NCI-H1436 treated with DMSO at 0.1 percent for 48 hours (cell line): ENCODE data around the gene DNAJC1.

ENCODE experiments used
- DNase-seq: peaks from one replicate; lab custom pipeline; 2025; lab: John Stamatoyannopoulos, UW

The DNAJC1 gene

GRCh38 chr10:22010539-22010938 is 7.0 kb upstream of the DNAJC1 start:
- DNase-seq = no peak

- DNase-seq = no peak
Measured at GRCh38 chr10:22006379-22006884, 2.9 kb upstream of the DNAJC1 start.

- DNase-seq = no peak
Measured at GRCh38 chr10:22005763-22006162, 2.2 kb upstream of the DNAJC1 start.

GRCh38 chr10:22003964-22004281 is 393 bp upstream of the DNAJC1 start:
- DNase-seq = no peak

- DNase-seq = no peak
Measured at GRCh38 chr10:22002591-22003176, 846 bp downstream of the DNAJC1 start.

GRCh38 chr10:21995557-21995956 is 8.0 kb downstream of the DNAJC1 start:
- no peak for DNase-seq

- DNase-seq = no peak
Measured at GRCh38 chr10:21993360-21994001, 10.0 kb downstream of the DNAJC1 start.

GRCh38 chr10:21991785-21992184 is 11.7 kb downstream of the DNAJC1 start:
- no peak for DNase-seq

- DNase-seq = no peak
Measured at GRCh38 chr10:21990449-21990848, 13.1 kb downstream of the DNAJC1 start.

- peak; percentile 29 for DNase-seq
Measured at GRCh38 chr10:21989453-21990154, 13.9 kb downstream of the DNAJC1 start.

GRCh38 chr10:21985541-21985940 is 18.0 kb downstream of the DNAJC1 start:
- no peak for DNase-seq

- no peak for DNase-seq
Measured at GRCh38 chr10:21981118-21981517, 22.4 kb downstream of the DNAJC1 start.

- DNase-seq = no peak
Measured at GRCh38 chr10:21980691-21981090, 22.8 kb downstream of the DNAJC1 start.

GRCh38 chr10:21978191-21978862 is 25.2 kb downstream of the DNAJC1 start:
- no peak for DNase-seq

GRCh38 chr10:21976739-21977138 is 26.8 kb downstream of the DNAJC1 start:
- DNase-seq = no peak

- DNase-seq = no peak
Measured at GRCh38 chr10:21976280-21976679, 27.2 kb downstream of the DNAJC1 start.

- peak; percentile 96 for DNase-seq
Measured at GRCh38 chr10:21975378-21975990, 28.0 kb downstream of the DNAJC1 start.

- no peak for DNase-seq
Measured at GRCh38 chr10:21972584-21972983, 30.9 kb downstream of the DNAJC1 start.

- DNase-seq = no peak
Measured at GRCh38 chr10:21969326-21970287, 33.9 kb downstream of the DNAJC1 start.

- DNase-seq = no peak
Measured at GRCh38 chr10:21964983-21965665, 38.4 kb downstream of the DNAJC1 start.

GRCh38 chr10:21962358-21962757 is 41.2 kb downstream of the DNAJC1 start:
- no peak for DNase-seq
